22Rv1 (cell line): ENCODE data around the gene LMO7.

Experiments used
- ZFX ChIP-seq: fragments of 450-650 bp; IDR thresholded peaks from 2 replicates; pipeline ENCODE4 v1.6.1; 2017; ENCODE audit warnings: antibody characterized with exemption, borderline replicate concordance
- TF ChIP-seq, protein P1 (sequence below): fragments of 450-650 bp; IDR thresholded peaks from 2 replicates; pipeline ENCODE4 v1.5.1; 2017; ENCODE audit warnings: mild to moderate bottlenecking

DNA sequence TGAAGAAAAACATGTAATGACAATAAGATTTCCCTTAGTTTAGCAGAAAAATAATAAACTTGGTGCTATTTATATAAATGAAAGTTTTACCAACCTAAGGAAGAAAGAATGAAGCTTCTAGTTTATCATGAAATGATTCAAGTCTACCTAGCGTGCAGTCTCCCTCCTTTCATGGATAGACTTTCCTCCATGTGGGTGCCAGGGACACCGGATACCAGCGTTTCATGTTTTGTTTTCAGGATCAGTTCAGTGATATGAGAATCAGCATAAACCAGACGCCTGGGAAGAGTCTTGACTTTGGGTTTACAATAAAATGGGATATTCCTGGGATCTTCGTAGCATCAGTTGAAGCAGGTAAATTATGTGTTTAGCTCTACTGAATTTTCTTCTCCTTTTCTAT, 196.7 kb downstream of the LMO7 start:
- TF ChIP-seq, protein P1, sequence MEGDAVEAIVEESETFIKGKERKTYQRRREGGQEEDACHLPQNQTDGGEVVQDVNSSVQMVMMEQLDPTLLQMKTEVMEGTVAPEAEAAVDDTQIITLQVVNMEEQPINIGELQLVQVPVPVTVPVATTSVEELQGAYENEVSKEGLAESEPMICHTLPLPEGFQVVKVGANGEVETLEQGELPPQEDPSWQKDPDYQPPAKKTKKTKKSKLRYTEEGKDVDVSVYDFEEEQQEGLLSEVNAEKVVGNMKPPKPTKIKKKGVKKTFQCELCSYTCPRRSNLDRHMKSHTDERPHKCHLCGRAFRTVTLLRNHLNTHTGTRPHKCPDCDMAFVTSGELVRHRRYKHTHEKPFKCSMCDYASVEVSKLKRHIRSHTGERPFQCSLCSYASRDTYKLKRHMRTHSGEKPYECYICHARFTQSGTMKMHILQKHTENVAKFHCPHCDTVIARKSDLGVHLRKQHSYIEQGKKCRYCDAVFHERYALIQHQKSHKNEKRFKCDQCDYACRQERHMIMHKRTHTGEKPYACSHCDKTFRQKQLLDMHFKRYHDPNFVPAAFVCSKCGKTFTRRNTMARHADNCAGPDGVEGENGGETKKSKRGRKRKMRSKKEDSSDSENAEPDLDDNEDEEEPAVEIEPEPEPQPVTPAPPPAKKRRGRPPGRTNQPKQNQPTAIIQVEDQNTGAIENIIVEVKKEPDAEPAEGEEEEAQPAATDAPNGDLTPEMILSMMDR = no peak
- no peak for TF ChIP-seq ZFX
